Caco-2 (cell line): ENCODE results near the gene MEX3A. TPM values are rescaled to one million over a fixed set of nuclear protein-coding genes. Genes with fewer than 3 reads are reported as not detected.
A peak's percentile ranks its signal among the peaks of the same experiment; 100 is the strongest.

Experiments used
- BruUV-seq: library from RNA; stranded (reverse); fragments of 400-500 nt; replicated peaks from 2 replicates; lab custom pipeline; 2021; lab: Mats Ljungman, UMichigan
- CTCF ChIA-PET: fragments of 300-600 bp; sonication (Branson Sonifier 250); formaldehyde crosslinking; loops from one replicate; lab custom pipeline; 2022; ENCODE audit warnings: antibody characterized with exemption; lab: Charles Lee
- POLR2A ChIA-PET: fragments of 300-600 bp; sonication (Branson Sonifier 250); formaldehyde crosslinking; loops from one replicate; lab custom pipeline; 2022; ENCODE audit warnings: antibody characterized with exemption; lab: Charles Lee
- DNase-seq, 2 experiments: peaks; one replicate each; pipeline versions ENCODE4 v3.0.0 to v3.0.0-alpha.2; 2020 to 2022
- H3K27me3 ChIP-seq: replicated peaks from 2 replicates; pipeline ENCODE4 v1.6.0; 2011; ENCODE audit warnings: low read length; ENCODE audit not compliant: control insufficient read depth, insufficient read depth
- H3K36me3 ChIP-seq: 2 replicates; pipeline ENCODE4 v1.5.1; 2011; ENCODE audit warnings: low read length; ENCODE audit not compliant: control insufficient read depth, insufficient read depth
- H3K4me1 ChIP-seq: fragments of 250-450 bp; sonication (Bioruptor Pico); 2 replicates; pipeline ENCODE4 v1.5.1; 2020; ENCODE audit warnings: mild to moderate bottlenecking
- H3K4me3 ChIP-seq: 2 replicates; pipeline ENCODE4 v1.5.1; 2011; ENCODE audit warnings: low read depth, mild to moderate bottlenecking, control low read depth, low read length
- H3K9me3 ChIP-seq: fragments of 250-450 bp; sonication (Bioruptor Pico); 2 replicates; pipeline ENCODE4 v1.5.1; 2020; ENCODE audit warnings: mild to moderate bottlenecking, moderate library complexity
- H3K27ac Mint-ChIP-seq: one replicate; pipeline ENCODE4 v1.8.0; 2022; ENCODE audit warnings: mixed read lengths; ENCODE audit not compliant: unreplicated experiment
- H3K27me3 Mint-ChIP-seq: one replicate; pipeline ENCODE4 v1.8.0; 2022; ENCODE audit warnings: mixed read lengths; ENCODE audit not compliant: insufficient read depth, unreplicated experiment
- H3K36me3 Mint-ChIP-seq: one replicate; pipeline ENCODE4 v1.8.0; 2022; ENCODE audit warnings: mild to moderate bottlenecking, mixed read lengths; ENCODE audit not compliant: insufficient read depth, unreplicated experiment
- H3K4me1 Mint-ChIP-seq: one replicate; pipeline ENCODE4 v1.8.0; 2022; ENCODE audit warnings: low read depth, mixed read lengths; ENCODE audit not compliant: unreplicated experiment
- H3K4me3 Mint-ChIP-seq: one replicate; pipeline ENCODE4 v1.8.0; 2022; ENCODE audit warnings: mild to moderate bottlenecking, moderate library complexity, mixed read lengths; ENCODE audit not compliant: unreplicated experiment
- H3K9me3 Mint-ChIP-seq: one replicate; pipeline ENCODE4 v1.8.0; 2022; ENCODE audit warnings: mixed read lengths; ENCODE audit not compliant: unreplicated experiment
- CTCF ChIP-seq, 2 experiments: fragments of 200-600 bp in 1 of 2; IDR thresholded peaks; 1 replicate in 1 of 2; 2 replicates in 1 of 2; pipeline versions ENCODE4 v1.5.1 to v1.8.0; 2011 to 2022; ENCODE audit warnings: antibody characterized with exemption in 1 of 2, control low read depth in 1 of 2, inconsistent platforms in 1 of 2, low read depth in 1 of 2, low read length in 1 of 2, mild to moderate bottlenecking in 1 of 2, moderate library complexity in 1 of 2; ENCODE audit not compliant: insufficient read depth in 1 of 2, severe bottlenecking in 1 of 2, unreplicated experiment in 1 of 2
- intact Hi-C: fragments of 100-400 bp; cut with micrococcal nuclease; formaldehyde crosslinking; loops from one replicate; pipeline ENCODE4 v1.10.0; 2022; ENCODE audit not compliant: unreplicated experiment
- total RNA-seq: library from RNA; stranded (reverse); gene quantifications from 2 replicates; pipeline ENCODE4 v1.2.3, GENCODE V29; 2022

The MEX3A gene
- total RNA-seq, 1 experiment from 2014 or later, result 8.9 TPM

- BruUV-seq, result TSS peak; percentile 97
- peak; percentile 97 to 98 for DNase-seq
These were observed 47.7 kb upstream of the MEX3A start for GRCh38 chr1:156129687-156130577.

GRCh38 chr1:156128654-156129597, 46.7 kb upstream of the MEX3A start:
- POLR2A ChIA-PET, result interaction anchor here (0.6 to 2.4 kb wide), 5 partner anchors 14 to 1129 kb away, joined by 4 to 16 read pairs (median 7); partner anchors contain the start of gene LMNA
- H3K27me3 Mint-ChIP-seq, result no peaks in the 10 kb centered on the region
- H3K9me3 Mint-ChIP-seq, result no peaks in the 10 kb centered on the region
- no peaks in the 10 kb centered on the region for H3K27me3 ChIP-seq
- TF ChIP-seq CTCF (IDR thresholded peaks at IDR 0.05; ENCODE audit: insufficient read depth in 1 of 2, low read depth in 1 of 2, low read length in 1 of 2, severe bottlenecking in 1 of 2, unreplicated experiment in 1 of 2), result no peak
- H3K36me3 Mint-ChIP-seq, result peaks cover 48% of the 10 kb centered on the region
- no peak overlapping the region for H3K4me3 ChIP-seq
- no TSS peak for BruUV-seq
- CTCF ChIA-PET, result interaction anchor here (0.5 to 5.1 kb wide), 14 partner anchors 12 to 257 kb away, joined by 3 to 115 read pairs (median 5); partner anchors contain the start of genes ARHGEF2, LMNA, PMF1 and SLC25A44
- H3K4me1 Mint-ChIP-seq, result peaks cover 43% of the 10 kb centered on the region
- peaks cover 58% of the 10 kb centered on the region for H3K4me1 ChIP-seq
- intact Hi-C loops, result no loop called here
- peaks cover 2% of the 10 kb centered on the region; the same call in 1 of the 2 replicates for H3K36me3 ChIP-seq
- no peaks in the 10 kb centered on the region for H3K9me3 ChIP-seq
- no peak overlapping the region for H3K4me3 Mint-ChIP-seq
- DNase-seq, result no peak
- H3K27ac Mint-ChIP-seq, result peak overlapping the region; percentile 92

More at GRCh38 chr1:156129687-156130577, 47.7 kb upstream of the MEX3A start:
- peaks cover 33% of the 10 kb centered on the region for H3K4me1 Mint-ChIP-seq
- no peaks in the 10 kb centered on the region for H3K9me3 Mint-ChIP-seq
- intact Hi-C loops, result loop anchor here (1.0 kb wide), 5 partner anchors 30 to 192 kb away; no protein-coding TSS in a partner anchor
- no peaks in the 10 kb centered on the region for H3K27me3 Mint-ChIP-seq
- Histone ChIP-seq H3K36me3 (peaks cover 3% of the 10 kb centered on the region), H3K4me1 (peaks cover 48% of the 10 kb centered on the region), H3K27me3 (no peaks in the 10 kb centered on the region), H3K4me3 (no peak overlapping the region), H3K9me3 (no peaks in the 10 kb centered on the region)
- POLR2A ChIA-PET, result interaction anchor here (0.8 to 2.4 kb wide), 5 partner anchors 15 to 83 kb away, joined by 4 to 16 read pairs (median 6); partner anchors contain the start of genes LMNA, PMF1 and RAB25
- TF ChIP-seq CTCF (IDR thresholded peaks at IDR 0.05; ENCODE audit: insufficient read depth in 1 of 2, low read depth in 1 of 2, low read length in 1 of 2, severe bottlenecking in 1 of 2, unreplicated experiment in 1 of 2), result peak; percentile 92 to 97
- H3K27ac Mint-ChIP-seq, result peak overlapping the region; percentile 92
- CTCF ChIA-PET, result interaction anchor here (0.6 to 5.1 kb wide), 20 partner anchors 13 to 153 kb away, joined by 3 to 115 read pairs (median 5); partner anchors contain the start of genes ARHGEF2, LMNA, PMF1 and SLC25A44
- H3K4me3 Mint-ChIP-seq, result peak overlapping the region; percentile 0
- H3K36me3 Mint-ChIP-seq, result peaks cover 54% of the 10 kb centered on the region
